Fibroblast of mammary gland (primary cell): ENCODE data around the gene NOMO2.
"Not testable (repeated sequence)": the region's sequence is repeated elsewhere in the genome, so short reads cannot be mapped to it uniquely, and the experiment has no call there.

ENCODE experiments used
- DNase-seq: peaks from one replicate; pipeline ENCODE4 v3.0.0-alpha.2; 2010; ENCODE audit warnings: low read depth
- H3K4me3 ChIP-seq: 2 replicates; pipeline ENCODE4 v1.5.1; 2011; ENCODE audit warnings: low read depth, mild to moderate bottlenecking, low read length, moderate library complexity; ENCODE audit not compliant: control insufficient read depth

The NOMO2 gene

GRCh38 chr16:18394363-18394762 is 167.5 kb downstream of the NOMO2 start:
- not testable (repeated sequence) for H3K4me3 ChIP-seq, DNase-seq

- not testable (repeated sequence) for H3K4me3 ChIP-seq, DNase-seq
Measured at GRCh38 chr16:18387767-18388166, 174.1 kb downstream of the NOMO2 start.

- H3K4me3 ChIP-seq, result not testable (repeated sequence)
Measured at GRCh38 chr16:18386517-18386916, 175.4 kb downstream of the NOMO2 start.

GRCh38 chr16:18385285-18385684 is 176.6 kb downstream of the NOMO2 start:
- not testable (repeated sequence) for H3K4me3 ChIP-seq, DNase-seq

More at GRCh38 chr16:18386517-18386916, 175.4 kb downstream of the NOMO2 start:
- DNase-seq, result not testable (repeated sequence)

- DNase-seq, H3K4me3 ChIP-seq: not testable (repeated sequence)
Measured at GRCh38 chr16:18384869-18385268, 177.0 kb downstream of the NOMO2 start.

- not testable (repeated sequence) for H3K4me3 ChIP-seq, DNase-seq
Measured at GRCh38 chr16:18384098-18384636, 177.7 kb downstream of the NOMO2 start.

GRCh38 chr16:18382696-18383095 is 179.2 kb downstream of the NOMO2 start:
- not testable (repeated sequence) for H3K4me3 ChIP-seq

More at GRCh38 chr16:18382696-18383095, 179.2 kb downstream of the NOMO2 start:
- not testable (repeated sequence) for DNase-seq
